HG03457 (cell line): ENCODE data around the gene PTPN11.
"Not testable (repeated sequence)": the region's sequence is repeated elsewhere in the genome, so short reads cannot be mapped to it uniquely, and the experiment has no call there.

Experiments
- ATAC-seq: cut with Tn5 transposase; IDR thresholded peaks from one replicate; pipeline ENCODE4 v1.9.1; 2021; ENCODE audit warnings: moderate number of reproducible peaks; ENCODE audit not compliant: unreplicated experiment

PTPN11 gene

GRCh38 chr12:112409064-112409905 lies 9.5 kb upstream of the PTPN11 start, which contains the start of gene RPL6:
Gene RPL6, minus strand, starts transcription at chr12:112409605. Its CDS starts 949 bp downstream, at chr12:112408656.
- peak; percentile 63 for ATAC-seq

DNA sequence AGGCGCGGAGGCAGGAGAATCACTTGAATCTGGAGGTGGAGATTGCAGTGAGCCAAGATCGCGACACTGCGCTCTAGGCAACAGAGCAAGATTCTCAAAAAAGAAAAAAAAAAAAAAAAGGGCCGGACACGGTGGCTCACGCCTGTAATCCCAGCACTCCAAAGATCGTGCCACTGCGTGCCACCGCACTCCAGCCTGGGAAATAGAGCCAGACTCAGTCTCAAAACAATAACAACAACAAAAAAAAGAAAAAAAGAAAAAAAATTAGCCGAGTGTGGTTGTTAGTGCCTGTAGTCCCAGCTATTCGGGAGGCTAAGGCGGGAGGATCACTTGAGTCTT lies 8.9 kb upstream of the PTPN11 start:
- ATAC-seq, result no peak

DNA sequence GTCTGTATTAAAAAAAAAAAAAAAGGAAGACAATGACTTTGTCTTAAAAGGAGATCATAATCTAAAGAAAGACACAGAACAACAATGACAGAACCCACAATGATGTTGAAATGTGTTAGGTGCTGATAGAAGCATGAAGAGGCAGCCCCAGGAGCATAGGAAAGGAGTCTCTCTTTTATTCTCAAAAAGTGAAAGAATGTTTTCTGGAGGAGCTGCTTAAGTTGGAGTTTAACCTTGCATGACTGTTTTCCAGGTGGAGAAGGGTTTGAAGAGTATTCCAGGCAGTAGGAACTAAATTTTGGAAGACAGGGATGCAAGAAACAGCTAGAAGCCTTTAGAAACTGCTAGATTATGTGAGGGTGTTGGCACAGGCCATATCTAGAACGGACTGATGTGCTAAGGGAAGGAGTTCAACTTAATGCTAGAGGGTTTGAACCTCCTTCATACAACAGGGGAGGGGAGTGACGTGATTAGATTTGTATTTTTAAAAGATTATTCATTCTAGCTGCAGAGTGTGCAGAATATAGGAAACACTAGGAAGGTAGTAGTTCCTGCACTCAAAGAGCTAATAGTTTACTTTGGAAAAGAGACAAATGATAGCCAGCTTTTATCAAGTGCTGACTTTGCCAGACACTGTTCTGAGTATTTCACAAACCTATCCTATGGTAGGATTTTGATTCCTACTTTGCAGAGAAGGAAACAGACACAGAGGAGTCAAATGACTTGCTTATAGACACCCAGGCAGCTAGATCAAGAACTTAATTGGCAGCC lies 4.7 kb upstream of the PTPN11 start:
- ATAC-seq, result no peak

GRCh38 chr12:112415457-112415856 lies 3.3 kb upstream of the PTPN11 start:
- not testable (repeated sequence) for ATAC-seq

DNA sequence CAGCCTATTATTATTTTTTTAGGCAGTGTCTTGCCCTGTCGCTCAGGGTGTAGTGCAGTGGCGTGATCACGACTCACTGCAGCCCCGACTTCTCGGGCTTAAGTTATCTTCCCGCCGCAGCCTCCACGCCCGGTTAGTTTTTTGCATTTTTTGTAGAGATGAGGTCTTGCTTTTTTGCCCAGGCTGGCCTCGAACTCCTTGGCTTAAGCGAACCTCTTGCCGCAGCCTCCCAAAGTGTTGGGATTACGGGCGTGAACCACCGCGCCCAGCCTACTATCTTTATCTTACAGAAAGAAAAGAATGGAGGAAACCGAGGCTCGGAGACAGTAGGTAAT lies 507 bp upstream of the PTPN11 start:
- no peak for ATAC-seq

- peak; percentile 29 for ATAC-seq
Measured at GRCh38 chr12:112419297-112420133, 768 bp downstream of the PTPN11 start.

- no peak for ATAC-seq
Measured at GRCh38 chr12:112420740-112421139, 2.0 kb downstream of the PTPN11 start.

DNA sequence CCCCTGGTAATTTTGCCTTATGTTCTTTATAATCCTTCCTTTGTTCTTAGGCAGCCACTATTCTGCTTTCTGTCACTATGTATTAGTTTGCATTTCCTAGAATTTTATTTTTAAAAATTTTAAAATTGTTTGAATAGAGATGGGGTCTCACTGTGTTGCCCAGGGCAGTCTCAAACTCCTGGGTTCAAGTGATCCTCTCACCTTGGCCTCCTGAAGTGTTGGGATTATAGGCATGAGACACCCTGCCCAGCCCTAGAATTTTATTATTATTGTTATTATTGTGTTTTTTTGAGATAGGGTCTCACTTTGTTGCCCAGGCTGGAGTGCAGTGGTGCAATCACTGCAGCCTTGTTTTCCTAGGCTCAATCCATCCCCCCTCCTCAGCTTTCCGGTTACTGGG lies 2.6 kb downstream of the PTPN11 start:
- no peak for ATAC-seq

DNA sequence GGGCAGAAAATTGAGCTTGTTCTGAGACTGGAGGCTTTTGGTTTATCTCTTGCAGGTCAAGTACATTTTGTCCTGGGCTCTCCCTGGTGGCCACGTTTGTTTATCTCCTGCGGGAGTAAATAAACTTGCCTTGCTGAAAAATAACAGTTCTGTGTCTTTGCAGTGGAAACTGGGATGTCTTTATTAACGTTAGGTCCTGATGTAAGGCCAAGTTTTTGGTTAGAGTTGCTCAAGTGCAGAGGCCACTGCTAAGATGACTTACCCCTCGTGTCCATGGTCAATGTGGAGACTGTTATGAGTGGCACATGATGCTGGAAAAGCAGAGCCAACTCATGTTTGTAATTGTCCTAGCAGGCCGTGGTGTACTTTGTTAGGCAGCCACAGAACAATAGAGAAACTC lies 3.8 kb downstream of the PTPN11 start:
- no peak for ATAC-seq

- no peak for ATAC-seq
Measured at GRCh38 chr12:112424126-112424525, 5.4 kb downstream of the PTPN11 start.

GRCh38 chr12:112425582-112426382 lies 7.0 kb downstream of the PTPN11 start:
- no peak for ATAC-seq

GRCh38 chr12:112427760-112428159 lies 9.0 kb downstream of the PTPN11 start:
- no peak for ATAC-seq

DNA sequence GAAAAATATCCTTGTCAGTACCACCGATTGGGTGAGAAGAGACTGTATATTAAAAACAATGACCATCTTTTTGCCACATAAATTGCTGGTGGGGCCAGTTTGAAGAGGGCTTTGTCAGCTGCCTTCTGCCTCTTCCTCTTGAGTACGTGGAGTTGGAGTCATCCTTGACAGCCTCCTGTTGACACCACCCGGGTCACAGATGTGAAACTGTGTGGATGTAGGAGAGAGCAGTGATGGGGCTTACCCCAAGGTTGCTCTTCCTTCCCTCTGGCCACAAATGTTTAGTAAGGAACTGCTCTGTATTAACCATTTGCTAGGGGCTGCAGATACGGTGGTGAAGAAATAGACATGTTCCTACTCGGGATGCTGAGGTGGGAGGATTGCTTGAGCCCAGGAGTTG lies 12.2 kb downstream of the PTPN11 start:
- ATAC-seq, result no peak

- no peak for ATAC-seq
Measured at GRCh38 chr12:112431965-112432364, 13.2 kb downstream of the PTPN11 start.

DNA sequence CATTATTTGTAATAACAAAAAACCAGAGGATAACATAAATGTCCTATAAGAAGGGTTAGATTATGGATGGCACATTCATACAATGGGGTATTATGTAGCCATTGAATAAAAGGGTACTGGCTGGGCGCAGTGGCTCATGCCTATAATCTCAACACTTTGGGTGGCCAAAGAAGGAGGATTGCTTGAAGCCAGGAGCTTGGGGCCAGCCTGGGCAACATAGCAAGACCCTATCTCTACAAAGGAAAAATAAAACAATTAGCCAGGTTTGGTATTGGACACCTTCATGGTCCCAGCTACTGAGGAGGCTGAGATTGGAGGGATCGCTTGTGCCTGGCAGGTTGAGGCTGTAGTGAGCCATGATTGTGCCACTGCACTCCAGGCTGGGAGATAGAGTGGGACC lies 14.8 kb downstream of the PTPN11 start:
- ATAC-seq, result no peak

DNA sequence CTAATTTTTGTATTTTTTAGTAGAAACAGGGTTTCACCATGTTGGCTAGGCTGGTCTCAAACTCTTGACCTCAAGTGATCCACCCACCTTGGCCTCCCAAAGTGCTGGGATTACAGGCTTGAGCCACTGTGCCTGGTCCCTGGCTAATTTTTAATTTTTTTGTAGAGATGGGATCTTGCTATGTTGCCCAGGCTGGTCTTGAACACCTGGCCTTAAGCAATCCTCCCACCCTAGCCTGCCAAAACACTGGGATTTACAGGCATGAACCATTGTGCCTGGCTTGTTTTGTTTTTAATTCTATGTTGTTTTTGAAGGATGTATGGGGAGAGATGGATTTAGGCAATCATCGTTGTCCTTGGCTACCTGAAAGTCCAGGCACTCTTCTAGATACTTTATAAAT lies 19.9 kb downstream of the PTPN11 start:
- ATAC-seq, result not testable (repeated sequence)

- ATAC-seq, result no peak
Measured at GRCh38 chr12:112439769-112440168, 21.0 kb downstream of the PTPN11 start.

DNA sequence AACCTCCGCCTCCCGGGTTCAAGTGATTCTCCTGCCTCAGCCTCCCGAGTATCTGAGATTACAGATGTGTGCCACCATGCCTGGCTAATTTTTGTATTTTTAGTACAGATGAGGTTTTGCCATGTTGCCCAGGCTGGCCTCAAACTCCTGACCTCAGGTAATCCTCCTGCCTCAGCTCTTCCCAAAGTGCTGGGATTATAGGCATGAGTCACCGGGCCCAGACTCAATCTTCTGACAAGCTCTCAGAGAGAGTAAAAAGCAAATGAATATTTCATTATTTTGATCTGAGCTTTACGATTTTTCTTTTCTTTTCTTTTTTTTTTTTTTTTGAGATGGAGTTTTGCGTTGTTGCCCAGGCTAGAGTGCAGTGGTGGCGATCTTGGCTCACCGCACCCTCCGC lies 21.9 kb downstream of the PTPN11 start:
- ATAC-seq, result not testable (repeated sequence)

DNA sequence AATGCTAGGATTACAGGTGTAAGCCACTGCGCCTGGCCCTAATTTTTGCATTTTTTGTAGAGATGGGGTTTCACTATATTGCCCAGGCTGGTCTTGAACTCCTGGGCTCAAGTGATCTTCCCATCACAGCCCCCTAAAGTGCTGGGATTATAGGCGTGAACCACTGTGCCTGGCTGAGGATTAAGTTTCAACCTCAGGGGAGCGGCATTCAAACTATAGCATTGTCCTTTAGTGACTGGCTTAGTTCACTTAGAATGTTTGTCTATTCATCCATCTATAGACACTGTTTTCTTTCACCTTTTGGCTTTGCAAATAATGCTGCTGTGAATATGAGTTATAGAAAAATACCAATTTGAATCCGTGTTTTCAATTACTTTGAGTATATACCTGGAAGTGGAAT lies 25.2 kb downstream of the PTPN11 start:
- ATAC-seq, result no peak

- ATAC-seq, result no peak
Measured at GRCh38 chr12:112446008-112446725, 27.4 kb downstream of the PTPN11 start.
